Breast epithelium (tissue), 3 donors: ENCODE results near the gene SCT.

Experiments used
- POLR2A ChIP-seq: fragments of 450-650 bp; IDR thresholded peaks from one replicate; pipeline ENCODE4 v1.6.1; 2016; ENCODE audit warnings: antibody characterized with exemption, mild to moderate bottlenecking, moderate library complexity
- POLR2AphosphoS5 ChIP-seq, 3 donors: sonication (generic); formaldehyde crosslinking; IDR thresholded peaks; one replicate each; pipeline ENCODE4 v1.6.1; 2017; ENCODE audit warnings: antibody characterized with exemption in 3 of 3
- TF ChIP-seq, protein P1 (sequence below), 3 donors: fragments of 450-650 bp; IDR thresholded peaks; one replicate each; pipeline ENCODE4 v1.5.1; 2016 to 2017; ENCODE audit warnings: antibody characterized with exemption in 3 of 3, mild to moderate bottlenecking in 3 of 3, moderate library complexity in 3 of 3

- TF ChIP-seq POLR2A = no peak
- TF ChIP-seq, protein P1, sequence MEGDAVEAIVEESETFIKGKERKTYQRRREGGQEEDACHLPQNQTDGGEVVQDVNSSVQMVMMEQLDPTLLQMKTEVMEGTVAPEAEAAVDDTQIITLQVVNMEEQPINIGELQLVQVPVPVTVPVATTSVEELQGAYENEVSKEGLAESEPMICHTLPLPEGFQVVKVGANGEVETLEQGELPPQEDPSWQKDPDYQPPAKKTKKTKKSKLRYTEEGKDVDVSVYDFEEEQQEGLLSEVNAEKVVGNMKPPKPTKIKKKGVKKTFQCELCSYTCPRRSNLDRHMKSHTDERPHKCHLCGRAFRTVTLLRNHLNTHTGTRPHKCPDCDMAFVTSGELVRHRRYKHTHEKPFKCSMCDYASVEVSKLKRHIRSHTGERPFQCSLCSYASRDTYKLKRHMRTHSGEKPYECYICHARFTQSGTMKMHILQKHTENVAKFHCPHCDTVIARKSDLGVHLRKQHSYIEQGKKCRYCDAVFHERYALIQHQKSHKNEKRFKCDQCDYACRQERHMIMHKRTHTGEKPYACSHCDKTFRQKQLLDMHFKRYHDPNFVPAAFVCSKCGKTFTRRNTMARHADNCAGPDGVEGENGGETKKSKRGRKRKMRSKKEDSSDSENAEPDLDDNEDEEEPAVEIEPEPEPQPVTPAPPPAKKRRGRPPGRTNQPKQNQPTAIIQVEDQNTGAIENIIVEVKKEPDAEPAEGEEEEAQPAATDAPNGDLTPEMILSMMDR (IDR thresholded peaks at IDR 0.05) = no peak
- TF ChIP-seq POLR2AphosphoS5 (IDR thresholded peaks at IDR 0.05) = no peak
Observed at GRCh38 chr11:653837-654236, 26.9 kb upstream of the SCT start.
